ENCODE data around the gene ZNF26. TPM values are rescaled to one million over a fixed set of nuclear protein-coding genes. Genes with fewer than 3 reads are reported as not detected.

Gene ZNF26
- total RNA-seq, 4 donors from 2014 or later = 10.5 to 23.4 (median 11.8) TPM

DNA sequence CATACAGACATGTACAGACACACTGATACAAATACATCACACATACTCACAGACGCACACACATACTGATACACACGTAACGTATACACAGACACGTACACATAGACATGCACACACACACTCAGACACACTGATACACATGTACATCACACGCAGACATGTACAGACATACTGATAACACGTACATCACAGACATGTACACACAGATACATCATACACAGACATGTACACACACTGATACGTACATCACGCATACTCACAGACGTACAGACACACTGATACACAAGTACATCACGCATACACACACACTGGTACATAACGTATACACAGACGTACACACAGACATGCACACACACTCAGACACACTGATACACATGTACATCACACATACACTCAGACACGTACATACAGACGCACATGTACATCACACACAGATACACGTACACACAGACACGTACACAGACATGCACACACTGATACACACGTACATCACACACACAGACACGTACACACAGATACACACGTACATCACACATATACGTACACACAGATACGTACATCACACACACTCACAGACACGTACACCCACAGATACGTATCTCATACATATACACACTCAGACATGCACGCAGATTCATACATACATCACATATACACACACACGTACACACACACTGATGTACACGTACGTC lies 35.2 kb upstream of the ZNF26 start:
- H3K4me1 ChIP-seq = peaks cover 12% of the 10 kb centered on the region
- H3K27ac ChIP-seq = no peak overlapping the region
- peaks cover 45% of the 10 kb centered on the region for H3K36me3 ChIP-seq
- H3K4me3 ChIP-seq = no peak overlapping the region
- WGBS = 97% methylated on average over 27 of the region's 27 CpGs
- H3K9me3 ChIP-seq = peaks cover 47% of the 10 kb centered on the region
- H3K27me3 ChIP-seq = no peaks in the 10 kb centered on the region
- no peak for TF ChIP-seq POLR2AphosphoS5 (IDR thresholded peaks at IDR 0.05)
- TF ChIP-seq CTCF (IDR thresholded peaks at IDR 0.05) = no peak
- TF ChIP-seq POLR2A (IDR thresholded peaks at IDR 0.05) = no peak
- TF ChIP-seq EP300 (IDR thresholded peaks at IDR 0.05) = no peak
- no peak for DNase-seq (ENCODE audit: low spot score in 2 of 2)

DNA sequence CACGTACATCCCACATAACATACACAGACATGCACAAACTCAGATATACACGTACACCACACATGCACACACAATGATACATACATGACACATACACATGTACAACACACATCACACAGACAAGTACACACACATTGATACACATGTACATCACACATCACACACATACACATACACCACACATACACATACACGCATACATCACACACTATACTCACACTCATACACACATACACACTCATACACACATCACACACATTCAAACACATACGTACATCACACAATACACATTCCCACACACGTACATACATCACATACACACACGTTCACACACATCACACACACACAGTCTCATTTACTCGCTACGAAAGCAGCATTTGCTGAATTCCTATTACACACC lies 34.5 kb upstream of the ZNF26 start:
- peaks cover 38% of the 10 kb centered on the region for H3K36me3 ChIP-seq

DNA sequence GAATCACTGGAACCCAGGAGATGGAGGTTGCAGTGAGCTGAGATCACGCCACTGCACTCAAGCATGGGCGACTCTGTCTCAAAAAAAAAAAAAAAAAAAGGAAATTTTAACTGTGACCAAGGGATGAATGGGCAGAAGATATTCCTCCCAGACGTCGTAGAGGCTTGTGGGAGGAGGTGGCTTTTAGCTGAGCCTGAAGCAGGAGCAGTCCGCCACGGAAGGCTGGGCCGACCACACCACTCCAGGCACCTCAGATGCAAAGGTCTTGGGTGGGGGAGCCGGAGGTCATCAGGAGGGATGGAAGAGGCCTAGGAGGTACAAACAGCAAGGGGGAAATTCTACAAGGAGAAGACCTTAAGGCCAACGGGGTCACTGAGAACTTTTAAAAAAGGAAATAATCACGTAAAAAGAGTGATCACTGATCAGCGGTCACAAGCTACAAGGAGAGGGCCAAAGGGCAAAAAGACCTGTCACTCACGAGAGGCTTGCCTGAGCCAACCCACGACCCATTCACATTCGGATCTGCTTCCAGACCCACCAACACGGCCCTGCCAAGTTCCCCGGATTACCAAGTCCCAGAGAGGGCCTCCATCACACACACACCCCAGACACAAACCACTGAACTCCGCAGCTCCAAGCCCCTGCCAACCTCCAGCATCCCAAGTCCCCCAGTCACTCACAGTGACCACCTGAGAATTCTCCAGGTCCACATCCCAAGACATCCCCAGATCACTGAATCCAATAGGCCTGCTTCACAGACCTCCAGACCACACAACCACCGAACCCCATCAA lies 33.6 kb upstream of the ZNF26 start:
- Histone ChIP-seq H3K36me3 (peaks cover 29% of the 10 kb centered on the region), H3K4me3 (no peak overlapping the region), H3K27me3 (no peaks in the 10 kb centered on the region), H3K9me3 (peaks cover 31% of the 10 kb centered on the region), H3K4me1 (peaks cover 19% of the 10 kb centered on the region), H3K27ac (no peak overlapping the region)
- WGBS = 97% methylated on average over 18 of the region's 18 CpGs
- TF ChIP-seq POLR2A (IDR thresholded peaks at IDR 0.05) (no peak), CTCF (IDR thresholded peaks at IDR 0.05) (no peak), EP300 (IDR thresholded peaks at IDR 0.05) (no peak), POLR2AphosphoS5 (IDR thresholded peaks at IDR 0.05) (no peak)
- no peak for DNase-seq (ENCODE audit: low spot score in 2 of 2)

More for the DNA sequence above, 34.5 kb upstream of the ZNF26 start:
- DNase-seq (ENCODE audit: low spot score in 2 of 2) = no peak
- Histone ChIP-seq H3K27me3 (no peaks in the 10 kb centered on the region), H3K27ac (no peak overlapping the region), H3K4me3 (no peak overlapping the region), H3K4me1 (peaks cover 14% of the 10 kb centered on the region), H3K9me3 (peaks cover 40% of the 10 kb centered on the region)
- TF ChIP-seq POLR2AphosphoS5 (IDR thresholded peaks at IDR 0.05) = no peak
- TF ChIP-seq EP300 (IDR thresholded peaks at IDR 0.05) = no peak
- TF ChIP-seq POLR2A (IDR thresholded peaks at IDR 0.05) = no peak
- TF ChIP-seq CTCF (IDR thresholded peaks at IDR 0.05) = no peak
- WGBS = 98% methylated on average over 8 of the region's 8 CpGs

GRCh38 chr12:132953163-132953425 lies 33.1 kb upstream of the ZNF26 start:
- Histone ChIP-seq H3K9me3 (peaks cover 30% of the 10 kb centered on the region), H3K36me3 (peaks cover 24% of the 10 kb centered on the region), H3K27ac (no peak overlapping the region), H3K27me3 (no peaks in the 10 kb centered on the region), H3K4me1 (peaks cover 19% of the 10 kb centered on the region), H3K4me3 (no peak overlapping the region)
- TF ChIP-seq POLR2AphosphoS5 (IDR thresholded peaks at IDR 0.05) (no peak), CTCF (IDR thresholded peaks at IDR 0.05) (no peak), POLR2A (IDR thresholded peaks at IDR 0.05) (no peak), EP300 (IDR thresholded peaks at IDR 0.05) (no peak)
- no peak for DNase-seq (ENCODE audit: low spot score in 2 of 2)
- WGBS = 100% methylated on average over 2 of the region's 2 CpGs

- Histone ChIP-seq H3K27me3 (no peaks in the 10 kb centered on the region), H3K4me1 (peaks cover 19% of the 10 kb centered on the region), H3K9me3 (peaks cover 23% of the 10 kb centered on the region), H3K27ac (no peak overlapping the region), H3K36me3 (peaks cover 17% of the 10 kb centered on the region), H3K4me3 (no peak overlapping the region)
- WGBS = 97% methylated on average over 7 of the region's 7 CpGs
- no peak for TF ChIP-seq EP300 (IDR thresholded peaks at IDR 0.05)
- TF ChIP-seq POLR2A (IDR thresholded peaks at IDR 0.05) = no peak
- no peak for TF ChIP-seq CTCF (IDR thresholded peaks at IDR 0.05)
- no peak for TF ChIP-seq POLR2AphosphoS5 (IDR thresholded peaks at IDR 0.05)
- DNase-seq (ENCODE audit: low spot score in 2 of 2) = no peak
Measured at GRCh38 chr12:132953771-132954170, 32.4 kb upstream of the ZNF26 start.
